K562 (cell line): ENCODE data around the gene NAA80. TPM values are rescaled to one million over a fixed set of nuclear protein-coding genes. Genes with fewer than 3 reads are reported as not detected.
A peak's percentile ranks its signal among the peaks of the same experiment; 100 is the strongest.

Experiments
- RAD21 ChIP-seq, 2 experiments: fragments of 250-450 bp in 1 of 2; fragments of 450-650 bp in 1 of 2; sonication (Bioruptor Pico) in 1 of 2; formaldehyde crosslinking in 1 of 2; IDR thresholded peaks in 1 of 2; conservative IDR thresholded peaks in 1 of 2; 2 replicates each; pipeline versions ENCODE4 v1.4.0 to v1.8.0; 2020 to 2022; ENCODE audit warnings: mild to moderate bottlenecking in 2 of 2, moderate library complexity in 1 of 2
- polyA plus RNA-seq, 8 experiments: library from polyadenylated mRNA; depleted of rRNA in 4 of 8; stranded (reverse) in 5 of 8; unstranded in 3 of 8; fragments of >200 nt; fragmentation: Nextera tagmentation in 2 of 8; fragmentation: Illumina TruSeq in 1 of 8; extraction: Ambion mirVana in 2 of 8; extraction: Trizol in 1 of 8; gene quantifications; 2 replicates each; pipeline versions ENCODE4 v1.2.1 to v1.2.3, GENCODE V29; 2011 to 2014; ENCODE audit warnings: inconsistent platforms in 1 of 8, missing spikeins in 1 of 8
- total RNA-seq, 7 experiments: library from RNA; depleted of rRNA in 6 of 7; stranded (reverse); fragments of >200 nt in 6 of 7; fragmentation: Illumina TruSeq in 2 of 7; extraction: Trizol in 2 of 7; gene quantifications; 2 replicates each; pipeline versions ENCODE4 v1.2.1 to v1.2.3, GENCODE V29; 2011 to 2021; ENCODE audit warnings: low replicate concordance in 1 of 7
- TF ChIP-seq, protein P1 (sequence below): fragments of 450-650 bp; IDR thresholded peaks from 2 replicates; pipeline ENCODE4 v1.6.1; 2017; ENCODE audit warnings: antibody characterized with exemption, mild to moderate bottlenecking

NAA80 gene
- total and polyA plus RNA-seq, 9 of the 15 experiments (the other 6 are each of a cell fraction or from before 2014, with no cell fraction given), result 0.82 to 24.0 (median 8.6) TPM

- TF ChIP-seq RAD21 (CRISPR knock-in tag; conservative IDR thresholded peaks at IDR 0.05 in 1 of 2, IDR thresholded peaks at IDR 0.05 in 1 of 2), result peak in 1 of 2 experiments; percentile 28; a peak in 1 of 4 replicates
- TF ChIP-seq, protein P1, sequence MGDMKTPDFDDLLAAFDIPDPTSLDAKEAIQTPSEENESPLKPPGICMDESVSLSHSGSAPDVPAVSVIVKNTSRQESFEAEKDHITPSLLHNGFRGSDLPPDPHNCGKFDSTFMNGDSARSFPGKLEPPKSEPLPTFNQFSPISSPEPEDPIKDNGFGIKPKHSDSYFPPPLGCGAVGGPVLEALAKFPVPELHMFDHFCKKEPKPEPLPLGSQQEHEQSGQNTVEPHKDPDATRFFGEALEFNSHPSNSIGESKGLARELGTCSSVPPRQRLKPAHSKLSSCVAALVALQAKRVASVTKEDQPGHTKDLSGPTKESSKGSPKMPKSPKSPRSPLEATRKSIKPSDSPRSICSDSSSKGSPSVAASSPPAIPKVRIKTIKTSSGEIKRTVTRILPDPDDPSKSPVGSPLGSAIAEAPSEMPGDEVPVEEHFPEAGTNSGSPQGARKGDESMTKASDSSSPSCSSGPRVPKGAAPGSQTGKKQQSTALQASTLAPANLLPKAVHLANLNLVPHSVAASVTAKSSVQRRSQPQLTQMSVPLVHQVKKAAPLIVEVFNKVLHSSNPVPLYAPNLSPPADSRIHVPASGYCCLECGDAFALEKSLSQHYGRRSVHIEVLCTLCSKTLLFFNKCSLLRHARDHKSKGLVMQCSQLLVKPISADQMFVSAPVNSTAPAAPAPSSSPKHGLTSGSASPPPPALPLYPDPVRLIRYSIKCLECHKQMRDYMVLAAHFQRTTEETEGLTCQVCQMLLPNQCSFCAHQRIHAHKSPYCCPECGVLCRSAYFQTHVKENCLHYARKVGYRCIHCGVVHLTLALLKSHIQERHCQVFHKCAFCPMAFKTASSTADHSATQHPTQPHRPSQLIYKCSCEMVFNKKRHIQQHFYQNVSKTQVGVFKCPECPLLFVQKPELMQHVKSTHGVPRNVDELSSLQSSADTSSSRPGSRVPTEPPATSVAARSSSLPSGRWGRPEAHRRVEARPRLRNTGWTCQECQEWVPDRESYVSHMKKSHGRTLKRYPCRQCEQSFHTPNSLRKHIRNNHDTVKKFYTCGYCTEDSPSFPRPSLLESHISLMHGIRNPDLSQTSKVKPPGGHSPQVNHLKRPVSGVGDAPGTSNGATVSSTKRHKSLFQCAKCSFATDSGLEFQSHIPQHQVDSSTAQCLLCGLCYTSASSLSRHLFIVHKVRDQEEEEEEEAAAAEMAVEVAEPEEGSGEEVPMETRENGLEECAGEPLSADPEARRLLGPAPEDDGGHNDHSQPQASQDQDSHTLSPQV, result peak; percentile 48
Measured at GRCh38 chr3:50303013-50303815, 4.0 kb upstream of the NAA80 start, which contains the start of gene HYAL1 (continued).
